Large intestine (tissue), 3 donors: ENCODE results near the gene NDUFA13. TPM values are rescaled to one million over a fixed set of nuclear protein-coding genes. Genes with fewer than 3 reads are reported as not detected.

Experiments used
- DNase-seq, 2 donors: peaks; one replicate each; pipeline versions ENCODE4 v3.0.0 to v3.0.0-alpha.2; 2013
- H3K27ac ChIP-seq: one replicate; pipeline ENCODE4 v1.5.1; 2013; ENCODE audit warnings: low read length
- H3K27me3 ChIP-seq: 2 replicates; pipeline ENCODE4 v1.6.1; 2013; ENCODE audit warnings: low read length; ENCODE audit not compliant: control insufficient read depth, insufficient read depth
- H3K36me3 ChIP-seq: 2 replicates; pipeline ENCODE4 v1.6.1; 2013; ENCODE audit warnings: low read length; ENCODE audit not compliant: control insufficient read depth, insufficient read depth
- H3K4me1 ChIP-seq: one replicate; pipeline ENCODE4 v1.6.1; 2013; ENCODE audit warnings: low read length; ENCODE audit not compliant: control insufficient read depth, insufficient read depth
- H3K4me3 ChIP-seq: one replicate; pipeline ENCODE4 v1.5.1; 2013; ENCODE audit warnings: low read length
- H3K9me3 ChIP-seq: one replicate; pipeline ENCODE4 v1.6.1; 2013; ENCODE audit warnings: mild to moderate bottlenecking, low read depth, low read length, moderate library complexity; ENCODE audit not compliant: control insufficient read depth
- WGBS: methylation state at CpG from one replicate; pipeline ENCODE4 v1.1.5; 2013; ENCODE audit warnings: low lambda C conversion rate; ENCODE audit not compliant: insufficient coverage; 5-methylcytosine and 5-hydroxymethylcytosine counted together
- polyA plus RNA-seq: library from polyadenylated mRNA; unstranded; fragments of 120-200 nt; gene quantifications from one replicate; pipeline ENCODE4 v1.2.1, GENCODE V29; 2013

The NDUFA13 gene
- polyA plus RNA-seq, 1 donor: 219 TPM

- Histone ChIP-seq H3K4me3 (no peak overlapping the region), H3K4me1 (no peaks in the 10 kb centered on the region), H3K36me3 (no peaks in the 10 kb centered on the region), H3K27ac (no peak overlapping the region), H3K27me3 (no peaks in the 10 kb centered on the region), H3K9me3 (no peaks in the 10 kb centered on the region)
- DNase-seq: no peak
- no CpG with 5 or more reads among the region's 15 CpGs for WGBS
Measured at GRCh38 chr19:19558055-19558454, 42.0 kb downstream of the NDUFA13 start.

DNA sequence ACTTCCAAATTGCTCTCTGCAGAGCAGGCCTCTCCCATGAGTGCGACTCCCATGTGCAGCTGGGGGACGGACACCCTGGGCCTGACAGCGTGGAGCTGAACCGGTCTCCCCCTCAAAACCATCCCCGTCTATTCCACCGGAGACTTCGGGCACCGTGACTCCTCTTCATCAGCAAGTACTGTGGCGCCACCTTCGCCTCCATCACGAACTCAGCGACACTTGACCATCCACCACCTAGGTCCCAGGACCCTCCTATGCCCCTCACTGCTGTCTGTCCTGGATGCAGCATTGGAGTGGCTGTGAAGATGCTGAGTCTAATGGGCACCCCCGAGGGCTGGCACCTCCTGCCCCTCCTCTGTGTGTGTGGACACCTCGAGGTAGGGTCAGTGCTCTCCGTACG lies 42.6 kb downstream of the NDUFA13 start:
- WGBS: no CpG with 5 or more reads among the region's 16 CpGs
- no peaks in the 10 kb centered on the region for H3K36me3 ChIP-seq
- H3K27me3 ChIP-seq: no peaks in the 10 kb centered on the region
- H3K4me3 ChIP-seq: no peak overlapping the region
- no peaks in the 10 kb centered on the region for H3K4me1 ChIP-seq
- no peak for DNase-seq
- H3K9me3 ChIP-seq: no peaks in the 10 kb centered on the region
- no peak overlapping the region for H3K27ac ChIP-seq

DNA sequence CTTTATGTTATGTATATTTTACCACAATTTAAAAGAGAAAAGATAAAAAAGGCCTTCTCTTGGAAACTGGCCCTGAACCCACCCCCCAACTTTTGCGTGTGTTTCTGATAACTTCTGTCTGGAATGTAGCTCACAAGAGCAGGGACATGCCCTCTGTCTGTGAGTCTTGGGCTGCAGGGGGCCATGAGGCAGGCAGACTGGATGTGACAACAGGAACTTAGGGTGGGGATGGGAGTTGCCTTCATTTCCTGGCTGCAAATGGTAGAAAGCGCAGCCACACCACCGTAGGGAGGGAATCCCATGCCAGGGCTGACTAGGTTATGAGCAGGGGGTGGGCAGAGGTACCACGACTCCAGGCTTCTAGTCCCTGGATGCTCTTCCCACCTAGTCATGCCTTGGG lies 43.9 kb downstream of the NDUFA13 start:
- no peak overlapping the region for H3K27ac ChIP-seq
- H3K27me3 ChIP-seq: no peaks in the 10 kb centered on the region
- H3K36me3 ChIP-seq: no peaks in the 10 kb centered on the region
- WGBS: no CpG with 5 or more reads among the region's 4 CpGs
- no peaks in the 10 kb centered on the region for H3K9me3 ChIP-seq
- H3K4me1 ChIP-seq: no peaks in the 10 kb centered on the region
- H3K4me3 ChIP-seq: no peak overlapping the region
- DNase-seq: no peak

- no peaks in the 10 kb centered on the region for H3K36me3 ChIP-seq
- no peaks in the 10 kb centered on the region for H3K9me3 ChIP-seq
- no CpG with 5 or more reads among the region's 26 CpGs for WGBS
- no peaks in the 10 kb centered on the region for H3K27me3 ChIP-seq
- no peak overlapping the region for H3K4me3 ChIP-seq
- no peak for DNase-seq
- H3K27ac ChIP-seq: no peak overlapping the region
- H3K4me1 ChIP-seq: no peaks in the 10 kb centered on the region
Measured at GRCh38 chr19:19561946-19562664, 46.1 kb downstream of the NDUFA13 start.

DNA sequence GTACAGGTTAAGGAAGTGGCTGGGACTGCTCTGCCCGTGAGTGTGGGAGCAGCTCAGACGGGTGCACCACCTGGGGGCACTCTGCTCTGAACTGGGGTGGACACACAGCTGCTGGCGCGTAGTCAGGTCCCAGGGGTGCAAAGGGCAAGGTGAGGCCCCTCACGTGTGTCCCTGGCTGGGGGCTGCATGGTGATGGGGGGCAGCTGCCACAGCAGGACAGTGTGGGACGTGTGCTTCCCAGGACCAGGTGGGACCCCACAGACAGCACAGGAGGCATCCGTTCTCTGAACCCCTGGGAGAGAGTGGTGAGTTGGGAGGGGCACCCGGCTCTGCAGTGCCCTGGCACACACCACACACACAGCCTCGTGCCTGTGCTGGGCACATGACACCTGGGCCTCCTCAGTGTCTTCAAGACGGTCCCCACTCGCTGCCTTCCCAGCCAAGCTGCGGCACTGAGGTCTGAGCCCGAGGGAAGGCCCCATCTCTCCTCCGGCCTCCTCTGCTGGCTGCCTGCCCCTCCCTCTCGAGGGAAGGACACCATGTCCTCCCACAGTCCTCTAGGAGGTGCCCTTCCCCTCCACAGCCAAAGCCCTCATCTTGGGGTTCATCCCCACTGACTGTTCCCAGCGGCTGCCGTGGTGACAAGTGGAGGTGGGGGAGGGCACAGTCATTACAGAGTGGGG lies 46.8 kb downstream of the NDUFA13 start:
- Histone ChIP-seq H3K4me1 (no peaks in the 10 kb centered on the region), H3K4me3 (no peak overlapping the region), H3K27ac (no peak overlapping the region), H3K9me3 (no peaks in the 10 kb centered on the region), H3K27me3 (no peaks in the 10 kb centered on the region), H3K36me3 (no peaks in the 10 kb centered on the region)
- no CpG with 5 or more reads among the region's 17 CpGs for WGBS
- DNase-seq: no peak

GRCh38 chr19:19563348-19563848 lies 47.4 kb downstream of the NDUFA13 start:
- Histone ChIP-seq H3K4me3 (no peak overlapping the region), H3K9me3 (no peaks in the 10 kb centered on the region), H3K4me1 (no peaks in the 10 kb centered on the region), H3K27me3 (no peaks in the 10 kb centered on the region), H3K27ac (no peak overlapping the region), H3K36me3 (no peaks in the 10 kb centered on the region)
- whole genome bisulfite sequencing: 80% methylated on average over 1 of the region's 17 CpGs
- DNase-seq: no peak

GRCh38 chr19:19566306-19566705 lies 50.3 kb downstream of the NDUFA13 start:
- Histone ChIP-seq H3K27ac (no peak overlapping the region), H3K9me3 (no peaks in the 10 kb centered on the region), H3K36me3 (no peaks in the 10 kb centered on the region), H3K4me3 (no peak overlapping the region), H3K4me1 (no peaks in the 10 kb centered on the region), H3K27me3 (no peaks in the 10 kb centered on the region)
- WGBS: no CpG with 5 or more reads among the region's 7 CpGs
- DNase-seq: peak in 1 of 2 donors; percentile 26

- H3K4me1 ChIP-seq: no peaks in the 10 kb centered on the region
- no peaks in the 10 kb centered on the region for H3K9me3 ChIP-seq
- no peak overlapping the region for H3K4me3 ChIP-seq
- H3K36me3 ChIP-seq: no peaks in the 10 kb centered on the region
- no CpG with 5 or more reads among the region's 3 CpGs for WGBS
- H3K27ac ChIP-seq: no peak overlapping the region
- no peak for DNase-seq
- no peaks in the 10 kb centered on the region for H3K27me3 ChIP-seq
Measured at GRCh38 chr19:19567391-19567790, 51.4 kb downstream of the NDUFA13 start.

- no peaks in the 10 kb centered on the region for H3K9me3 ChIP-seq
- no peaks in the 10 kb centered on the region for H3K27me3 ChIP-seq
- WGBS: no CpG with 5 or more reads among the region's 25 CpGs
- no peaks in the 10 kb centered on the region for H3K36me3 ChIP-seq
- H3K4me1 ChIP-seq: no peaks in the 10 kb centered on the region
- H3K27ac ChIP-seq: no peak overlapping the region
- no peak for DNase-seq
- no peak overlapping the region for H3K4me3 ChIP-seq
Measured at GRCh38 chr19:19568802-19569756, 53.1 kb downstream of the NDUFA13 start.

GRCh38 chr19:19570571-19570970 lies 54.5 kb downstream of the NDUFA13 start:
- Histone ChIP-seq H3K36me3 (no peaks in the 10 kb centered on the region), H3K4me3 (no peak overlapping the region), H3K4me1 (no peaks in the 10 kb centered on the region), H3K27me3 (no peaks in the 10 kb centered on the region), H3K9me3 (no peaks in the 10 kb centered on the region), H3K27ac (no peak overlapping the region)
- no peak for DNase-seq
- WGBS: 83% methylated on average over 1 of the region's 10 CpGs
